Thyroid gland (tissue), 4 donors: ENCODE data around the gene CLGN. TPM values are rescaled to one million over a fixed set of nuclear protein-coding genes. Genes with fewer than 3 reads are reported as not detected.

Experiments used
- DNase-seq, 2 donors: peaks; one replicate each; pipeline ENCODE4 v3.0.0-alpha.2; 2019
- H3K27ac ChIP-seq, 3 donors: fragments of 200-600 bp; sonication (generic); 1 replicate in 2 of 3; 2 replicates in 1 of 3; pipeline ENCODE4 v1.5.1; 2016 to 2019; ENCODE audit warnings: mild to moderate bottlenecking in 1 of 3, moderate library complexity in 1 of 3
- H3K27me3 ChIP-seq: fragments of 200-600 bp; sonication (generic); one replicate; pipeline ENCODE4 v1.5.1; 2019
- H3K36me3 ChIP-seq, 2 donors: fragments of 200-600 bp; sonication (generic); one replicate each; pipeline ENCODE4 v1.5.1; 2016 to 2019
- H3K4me1 ChIP-seq, 2 donors: fragments of 200-600 bp; sonication (generic); one replicate each; pipeline ENCODE4 v1.5.1; 2017 to 2019
- H3K4me3 ChIP-seq, 3 donors: fragments of 200-600 bp; sonication (generic); replicated peaks in 1 of 3; 1 replicate in 2 of 3; 2 replicates in 1 of 3; pipeline ENCODE4 v1.5.1; 2016; ENCODE audit warnings: mild to moderate bottlenecking in 1 of 3
- H3K9me3 ChIP-seq: fragments of 200-600 bp; sonication (generic); one replicate; pipeline ENCODE4 v1.5.1; 2017
- POLR2A ChIP-seq, 2 donors: fragments of 450-650 bp; IDR thresholded peaks; one replicate each; pipeline ENCODE4 v1.6.1; 2017; ENCODE audit warnings: antibody characterized with exemption in 2 of 2, mild to moderate bottlenecking in 2 of 2, moderate library complexity in 1 of 2
- WGBS, 2 donors: methylation state at CpG; one replicate each; pipeline ENCODE4 v1.1.5; 2017; 5-methylcytosine and 5-hydroxymethylcytosine counted together
- intact Hi-C: fragments of 100-400 bp; cut with DNase I; formaldehyde crosslinking; loops from one replicate; pipeline ENCODE4 v1.15.1; 2023
- total RNA-seq, 4 donors: library from RNA; depleted of rRNA; stranded (reverse); fragments of >200 nt; gene quantifications; one replicate each; pipeline ENCODE4 v1.2.3, GENCODE V29; 2016
- TF ChIP-seq, protein P1 (sequence below), 6 experiments: fragments of 200-600 bp in 3 of 6; fragments of 450-650 bp in 3 of 6; sonication (generic) in 3 of 6; IDR thresholded peaks; one replicate each; pipeline ENCODE4 v1.5.1; 2016 to 2019; ENCODE audit warnings: antibody characterized with exemption in 6 of 6, mild to moderate bottlenecking in 2 of 6, inconsistent platforms in 1 of 6, moderate library complexity in 1 of 6

CLGN gene
- total RNA-seq, 4 donors from 2014 or later: 0.11 to 0.39 (median 0.13) TPM; not detected in 1

DNA sequence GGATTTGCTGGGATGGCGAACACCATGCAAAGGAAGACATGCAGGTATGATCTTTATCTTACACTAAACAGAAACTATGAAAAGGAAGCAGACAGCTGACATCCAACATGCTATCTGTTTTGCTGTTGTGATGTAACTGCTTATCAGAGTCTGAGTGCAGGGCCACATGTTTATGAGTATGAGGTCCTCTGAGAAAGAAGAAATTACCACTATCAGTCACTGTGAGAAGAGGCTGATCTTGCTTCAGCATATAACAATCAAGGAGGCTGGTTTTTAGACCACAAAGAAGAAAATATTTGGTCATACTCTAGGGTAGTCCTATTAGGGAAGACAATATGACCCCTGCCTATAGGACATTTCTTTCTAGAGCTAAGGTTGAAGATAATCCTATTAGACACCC is 18.5 kb downstream of the CLGN start:
- 91% methylated on average over 1 of the region's 1 CpG for WGBS, 2 donors

DNA sequence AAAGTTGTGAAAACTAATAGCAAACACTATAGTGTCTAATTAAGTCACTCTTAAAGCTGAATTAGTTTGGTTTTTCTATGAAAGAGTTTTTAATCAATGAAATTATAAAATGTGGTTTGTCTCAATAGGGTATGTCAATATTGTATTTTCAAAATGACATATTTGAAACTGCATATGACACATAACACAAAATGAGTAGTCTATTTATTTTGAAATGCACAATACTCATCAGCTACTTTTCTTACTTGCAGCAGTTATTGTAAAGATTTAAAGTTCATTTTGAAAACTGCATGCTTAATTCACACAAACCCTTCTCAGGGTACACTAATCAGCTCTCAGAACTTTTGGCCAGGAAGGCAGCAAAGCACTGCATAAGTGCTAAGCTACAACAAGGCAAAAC is 21.2 kb downstream of the CLGN start:
- intact Hi-C loops: no loop called here
- Histone ChIP-seq H3K4me1 (no peaks in the 10 kb centered on the region), H3K27me3 (no peaks in the 10 kb centered on the region), H3K27ac (no peak overlapping the region), H3K9me3 (no peaks in the 10 kb centered on the region), H3K4me3 (no peak overlapping the region), H3K36me3 (no peaks in the 10 kb centered on the region)
- DNase-seq: no peak
- TF ChIP-seq, protein P1, sequence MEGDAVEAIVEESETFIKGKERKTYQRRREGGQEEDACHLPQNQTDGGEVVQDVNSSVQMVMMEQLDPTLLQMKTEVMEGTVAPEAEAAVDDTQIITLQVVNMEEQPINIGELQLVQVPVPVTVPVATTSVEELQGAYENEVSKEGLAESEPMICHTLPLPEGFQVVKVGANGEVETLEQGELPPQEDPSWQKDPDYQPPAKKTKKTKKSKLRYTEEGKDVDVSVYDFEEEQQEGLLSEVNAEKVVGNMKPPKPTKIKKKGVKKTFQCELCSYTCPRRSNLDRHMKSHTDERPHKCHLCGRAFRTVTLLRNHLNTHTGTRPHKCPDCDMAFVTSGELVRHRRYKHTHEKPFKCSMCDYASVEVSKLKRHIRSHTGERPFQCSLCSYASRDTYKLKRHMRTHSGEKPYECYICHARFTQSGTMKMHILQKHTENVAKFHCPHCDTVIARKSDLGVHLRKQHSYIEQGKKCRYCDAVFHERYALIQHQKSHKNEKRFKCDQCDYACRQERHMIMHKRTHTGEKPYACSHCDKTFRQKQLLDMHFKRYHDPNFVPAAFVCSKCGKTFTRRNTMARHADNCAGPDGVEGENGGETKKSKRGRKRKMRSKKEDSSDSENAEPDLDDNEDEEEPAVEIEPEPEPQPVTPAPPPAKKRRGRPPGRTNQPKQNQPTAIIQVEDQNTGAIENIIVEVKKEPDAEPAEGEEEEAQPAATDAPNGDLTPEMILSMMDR (IDR thresholded peaks at IDR 0.05): no peak
- TF ChIP-seq POLR2A (IDR thresholded peaks at IDR 0.05): no peak

More for the DNA sequence above, 18.5 kb downstream of the CLGN start:
- intact Hi-C loops: no loop called here
- no peaks in the 10 kb centered on the region for H3K36me3 ChIP-seq
- H3K27me3 ChIP-seq: no peaks in the 10 kb centered on the region
- TF ChIP-seq POLR2A (IDR thresholded peaks at IDR 0.05): no peak
- TF ChIP-seq, protein P1 (IDR thresholded peaks at IDR 0.05): no peak
- no peak for DNase-seq
- H3K27ac ChIP-seq: no peak overlapping the region
- no peaks in the 10 kb centered on the region for H3K9me3 ChIP-seq
- H3K4me3 ChIP-seq: no peak overlapping the region
- no peaks in the 10 kb centered on the region for H3K4me1 ChIP-seq

DNA sequence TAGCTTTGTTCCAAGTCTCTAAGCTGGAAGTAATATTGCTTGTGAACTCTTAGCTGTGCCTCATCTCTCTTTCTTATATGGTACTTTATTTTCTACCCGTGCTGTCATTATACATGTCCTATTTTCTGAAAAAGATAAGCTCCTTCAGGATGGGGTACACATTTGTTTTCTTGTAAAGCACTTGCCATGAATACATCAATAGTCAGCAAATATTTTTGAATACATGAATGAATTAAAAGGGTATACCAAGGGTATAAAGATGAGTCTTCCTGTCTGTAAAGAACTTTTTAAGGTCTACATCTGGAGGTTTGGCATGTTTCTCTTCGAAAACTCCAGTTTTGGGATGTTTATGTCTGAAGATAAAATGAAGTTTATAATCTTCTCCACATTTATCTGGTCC is 27.3 kb downstream of the CLGN start:
- no peaks in the 10 kb centered on the region for H3K4me1 ChIP-seq
- H3K27ac ChIP-seq: no peak overlapping the region
- H3K9me3 ChIP-seq: no peaks in the 10 kb centered on the region
- TF ChIP-seq POLR2A (IDR thresholded peaks at IDR 0.05): no peak
- TF ChIP-seq, protein P1 (IDR thresholded peaks at IDR 0.05): no peak
- 80 to 83% methylated on average over 2 of the region's 2 CpGs for WGBS, 2 donors
- H3K4me3 ChIP-seq: no peak overlapping the region
- intact Hi-C loops: no loop called here
- no peaks in the 10 kb centered on the region for H3K36me3 ChIP-seq
- no peak for DNase-seq
- no peaks in the 10 kb centered on the region for H3K27me3 ChIP-seq

DNA sequence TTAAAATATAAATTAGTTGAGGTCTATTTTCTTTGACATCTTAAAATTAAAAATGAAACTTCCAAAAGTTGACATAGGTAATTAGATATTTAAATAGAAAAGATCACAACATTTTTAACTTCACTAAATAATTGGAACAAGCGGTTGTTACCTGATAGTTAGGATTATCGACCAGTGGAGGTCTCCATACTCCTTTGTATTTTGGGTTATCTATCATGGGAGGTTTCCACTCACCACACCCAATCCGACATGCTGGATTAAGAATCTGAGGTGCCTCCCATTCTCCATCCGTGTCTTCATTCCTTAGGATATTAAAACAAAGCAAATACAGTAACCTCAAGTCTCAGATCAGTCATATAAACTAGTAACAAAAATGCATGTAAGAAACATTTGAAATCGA is 31.8 kb downstream of the CLGN start:
- H3K36me3 ChIP-seq: no peaks in the 10 kb centered on the region
- 67 to 76% methylated on average over 5 of the region's 5 CpGs for WGBS, 2 donors
- no peaks in the 10 kb centered on the region for H3K9me3 ChIP-seq
- H3K4me3 ChIP-seq: no peak overlapping the region
- no peak overlapping the region for H3K27ac ChIP-seq
- no peak for TF ChIP-seq POLR2A (IDR thresholded peaks at IDR 0.05)
- TF ChIP-seq, protein P1 (IDR thresholded peaks at IDR 0.05): no peak
- no peak for DNase-seq
- intact Hi-C loops: no loop called here
- no peaks in the 10 kb centered on the region for H3K4me1 ChIP-seq
- no peaks in the 10 kb centered on the region for H3K27me3 ChIP-seq

DNA sequence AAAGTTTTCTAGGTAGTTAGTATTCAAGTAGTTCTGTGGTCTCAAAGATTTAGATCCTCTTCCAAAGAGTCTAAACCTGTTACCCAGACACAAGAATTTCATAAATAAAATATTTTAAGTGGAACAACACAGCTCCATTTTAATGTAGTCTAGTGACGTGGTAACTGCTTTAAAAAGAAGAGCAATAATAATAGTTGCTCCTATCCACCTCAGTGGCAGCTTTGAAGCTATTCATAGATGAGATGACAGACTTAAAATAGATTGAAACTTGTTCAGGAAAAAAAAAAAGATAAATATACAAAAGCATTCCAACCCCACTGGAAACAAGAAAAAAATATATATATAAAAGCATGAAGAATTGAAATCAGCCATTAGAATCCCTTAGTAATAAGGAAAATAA is 39.4 kb downstream of the CLGN start:
- WGBS, 2 donors: 75 to 92% methylated on average over 1 of the region's 1 CpG
- Histone ChIP-seq H3K9me3 (no peaks in the 10 kb centered on the region), H3K4me3 (no peak overlapping the region), H3K27ac (no peak overlapping the region), H3K4me1 (no peaks in the 10 kb centered on the region), H3K27me3 (no peaks in the 10 kb centered on the region), H3K36me3 (no peaks in the 10 kb centered on the region)
- intact Hi-C loops: no loop called here
- TF ChIP-seq POLR2A (IDR thresholded peaks at IDR 0.05): no peak
- TF ChIP-seq, protein P1 (IDR thresholded peaks at IDR 0.05): no peak
- no peak for DNase-seq
